ENCODE measurements around the gene PGP. TPM values are rescaled to one million over a fixed set of nuclear protein-coding genes. Genes with fewer than 3 reads are reported as not detected.

PGP gene
- total RNA-seq, 1 experiment from 2014 or later: 48.7 TPM

DNA sequence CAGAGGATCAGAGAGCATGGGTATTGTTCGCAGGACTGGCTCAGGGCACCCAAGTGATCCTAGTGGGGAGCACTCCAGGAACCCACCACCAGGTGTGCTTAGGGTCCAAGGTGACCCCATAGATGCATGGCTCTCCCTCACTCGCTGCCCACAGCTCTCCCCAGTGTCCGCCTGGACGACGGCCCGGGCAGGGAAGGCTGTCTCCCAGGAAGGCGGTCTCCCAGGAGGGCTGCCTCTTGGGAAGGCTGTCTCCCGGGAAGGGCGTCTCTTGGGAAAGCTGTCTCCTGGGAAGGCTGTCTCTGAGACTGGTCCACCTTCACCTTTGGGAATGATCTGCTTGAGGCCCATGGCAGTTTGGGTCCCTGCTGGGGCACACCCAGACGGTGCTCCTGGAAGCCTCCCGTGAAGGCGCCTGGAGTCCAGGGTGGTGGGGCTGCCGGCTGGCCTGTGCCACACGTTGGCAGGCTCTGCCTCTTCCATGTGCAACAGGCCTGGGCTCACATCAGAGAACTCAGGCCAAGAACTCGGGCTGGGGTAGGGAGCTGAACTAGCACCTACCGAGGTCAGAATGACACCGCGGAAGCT, 31.8 kb upstream of the PGP start:
- ChIA-PET POLR2A (interaction anchor here (1.1 kb wide), 1 partner anchor 8 kb away, joined by 4 read pairs; no protein-coding TSS in a partner anchor), CTCF (no interaction called here)
- TF ChIP-seq POLR2AphosphoS5 (IDR thresholded peaks at IDR 0.05; ENCODE audit: low read depth, low read length): no peak
- TF ChIP-seq, protein P1, sequence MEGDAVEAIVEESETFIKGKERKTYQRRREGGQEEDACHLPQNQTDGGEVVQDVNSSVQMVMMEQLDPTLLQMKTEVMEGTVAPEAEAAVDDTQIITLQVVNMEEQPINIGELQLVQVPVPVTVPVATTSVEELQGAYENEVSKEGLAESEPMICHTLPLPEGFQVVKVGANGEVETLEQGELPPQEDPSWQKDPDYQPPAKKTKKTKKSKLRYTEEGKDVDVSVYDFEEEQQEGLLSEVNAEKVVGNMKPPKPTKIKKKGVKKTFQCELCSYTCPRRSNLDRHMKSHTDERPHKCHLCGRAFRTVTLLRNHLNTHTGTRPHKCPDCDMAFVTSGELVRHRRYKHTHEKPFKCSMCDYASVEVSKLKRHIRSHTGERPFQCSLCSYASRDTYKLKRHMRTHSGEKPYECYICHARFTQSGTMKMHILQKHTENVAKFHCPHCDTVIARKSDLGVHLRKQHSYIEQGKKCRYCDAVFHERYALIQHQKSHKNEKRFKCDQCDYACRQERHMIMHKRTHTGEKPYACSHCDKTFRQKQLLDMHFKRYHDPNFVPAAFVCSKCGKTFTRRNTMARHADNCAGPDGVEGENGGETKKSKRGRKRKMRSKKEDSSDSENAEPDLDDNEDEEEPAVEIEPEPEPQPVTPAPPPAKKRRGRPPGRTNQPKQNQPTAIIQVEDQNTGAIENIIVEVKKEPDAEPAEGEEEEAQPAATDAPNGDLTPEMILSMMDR (IDR thresholded peaks at IDR 0.05): no peak
- no peak for TF ChIP-seq SIN3A (IDR thresholded peaks at IDR 0.05; ENCODE audit: borderline replicate concordance, insufficient read depth, low read depth, low read length)
- no peak for TF ChIP-seq REST (IDR thresholded peaks at IDR 0.05; ENCODE audit: insufficient read depth in 1 of 2, low read depth in 2 of 2, low read length in 1 of 2)
- ATAC-seq (no peak), DNase-seq (ENCODE audit: low read depth, low spot score) (no peak)
- Histone ChIP-seq H3K4me3 (ENCODE audit: low read depth in 2 of 2, low read length in 2 of 2) (no peak overlapping the region), H3K36me3 (ENCODE audit: control insufficient read depth, insufficient read depth, low read length) (peaks cover 2% of the 10 kb centered on the region), H3K27ac (ENCODE audit: low read length) (no peak overlapping the region), H3K9me3 (ENCODE audit: control insufficient read depth, insufficient read depth, low read depth, low read length) (no peaks in the 10 kb centered on the region), H3K4me1 (ENCODE audit: control insufficient read depth, insufficient read depth, low read length) (0 out of 2 replicates have a peak, but pooled peaks cover 4% of the 10 kb centered on the region), H3K27me3 (ENCODE audit: control insufficient read depth, insufficient read depth, low read length) (no peaks in the 10 kb centered on the region)
- BruUV-seq (replicated peaks): no TSS peak
- in situ Hi-C loops (cut with HindIII; ENCODE audit: low pct_unique_long_range_greater_than_20kb, low sequenced_read_pairs) (no loop called here), intact Hi-C loops (cut with micrococcal nuclease; ENCODE audit: unreplicated experiment) (no loop called here)

- Histone ChIP-seq H3K27me3 (ENCODE audit: control insufficient read depth, insufficient read depth, low read length) (no peaks in the 10 kb centered on the region), H3K36me3 (ENCODE audit: control insufficient read depth, insufficient read depth, low read length) (peaks cover 2% of the 10 kb centered on the region), H3K9me3 (ENCODE audit: control insufficient read depth, insufficient read depth, low read depth, low read length) (no peaks in the 10 kb centered on the region), H3K27ac (ENCODE audit: low read length) (no peak overlapping the region), H3K4me1 (ENCODE audit: control insufficient read depth, insufficient read depth, low read length) (0 out of 2 replicates have a peak, but pooled peaks cover 3% of the 10 kb centered on the region), H3K4me3 (ENCODE audit: low read depth in 2 of 2, low read length in 2 of 2) (no peak overlapping the region)
- BruUV-seq (replicated peaks): no TSS peak
- no peak for ATAC-seq
- in situ Hi-C loops (cut with HindIII; ENCODE audit: low pct_unique_long_range_greater_than_20kb, low sequenced_read_pairs): no loop called here
- POLR2A ChIA-PET: no interaction called here
- CTCF ChIA-PET: no interaction called here
- DNase-seq (ENCODE audit: low read depth, low spot score): no peak
- TF ChIP-seq POLR2AphosphoS5 (IDR thresholded peaks at IDR 0.05; ENCODE audit: low read depth, low read length) (no peak), TCF7L2 (IDR thresholded peaks at IDR 0.05; ENCODE audit: low read depth, low read length) (no peak), REST (IDR thresholded peaks at IDR 0.05; ENCODE audit: insufficient read depth in 1 of 2, low read depth in 2 of 2, low read length in 1 of 2) (no peak), SIN3A (IDR thresholded peaks at IDR 0.05; ENCODE audit: borderline replicate concordance, insufficient read depth, low read depth, low read length) (no peak)
- TF ChIP-seq, protein P1 (IDR thresholded peaks at IDR 0.05): no peak
- intact Hi-C loops (cut with micrococcal nuclease; ENCODE audit: unreplicated experiment): no loop called here
These were observed 30.5 kb upstream of the PGP start for GRCh38 chr16:2244926-2245795.
